GM12872 (cell line): ENCODE data around the gene CAMP.

Experiments
- TF ChIP-seq, protein P1 (sequence below): IDR thresholded peaks from 3 replicates; pipeline ENCODE4 v1.5.1; 2011; ENCODE audit warnings: low read depth, mild to moderate bottlenecking, low read length, moderate library complexity; ENCODE audit not compliant: insufficient read depth

Gene CAMP

DNA sequence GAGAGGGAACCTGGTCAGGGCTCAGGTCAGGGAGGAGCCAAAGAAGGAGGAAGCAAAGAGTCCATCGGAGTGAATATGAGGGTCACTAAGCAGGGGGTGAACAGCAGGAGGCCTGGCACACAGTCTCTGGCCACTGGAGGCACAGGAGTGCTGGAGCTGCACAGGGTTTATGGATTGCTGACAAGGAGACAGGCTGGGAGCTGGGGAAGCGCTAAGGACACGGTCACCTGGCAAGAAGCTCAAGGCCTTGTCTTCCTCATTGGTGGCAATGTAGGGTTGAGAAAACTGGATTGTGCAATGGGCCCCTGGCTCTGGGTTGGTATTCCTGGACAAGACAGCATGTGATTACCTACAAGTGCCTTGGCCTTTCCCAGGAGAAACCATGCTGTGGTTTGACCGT, 5.8 kb upstream of the CAMP start:
- TF ChIP-seq, protein P1, sequence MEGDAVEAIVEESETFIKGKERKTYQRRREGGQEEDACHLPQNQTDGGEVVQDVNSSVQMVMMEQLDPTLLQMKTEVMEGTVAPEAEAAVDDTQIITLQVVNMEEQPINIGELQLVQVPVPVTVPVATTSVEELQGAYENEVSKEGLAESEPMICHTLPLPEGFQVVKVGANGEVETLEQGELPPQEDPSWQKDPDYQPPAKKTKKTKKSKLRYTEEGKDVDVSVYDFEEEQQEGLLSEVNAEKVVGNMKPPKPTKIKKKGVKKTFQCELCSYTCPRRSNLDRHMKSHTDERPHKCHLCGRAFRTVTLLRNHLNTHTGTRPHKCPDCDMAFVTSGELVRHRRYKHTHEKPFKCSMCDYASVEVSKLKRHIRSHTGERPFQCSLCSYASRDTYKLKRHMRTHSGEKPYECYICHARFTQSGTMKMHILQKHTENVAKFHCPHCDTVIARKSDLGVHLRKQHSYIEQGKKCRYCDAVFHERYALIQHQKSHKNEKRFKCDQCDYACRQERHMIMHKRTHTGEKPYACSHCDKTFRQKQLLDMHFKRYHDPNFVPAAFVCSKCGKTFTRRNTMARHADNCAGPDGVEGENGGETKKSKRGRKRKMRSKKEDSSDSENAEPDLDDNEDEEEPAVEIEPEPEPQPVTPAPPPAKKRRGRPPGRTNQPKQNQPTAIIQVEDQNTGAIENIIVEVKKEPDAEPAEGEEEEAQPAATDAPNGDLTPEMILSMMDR: no peak

DNA sequence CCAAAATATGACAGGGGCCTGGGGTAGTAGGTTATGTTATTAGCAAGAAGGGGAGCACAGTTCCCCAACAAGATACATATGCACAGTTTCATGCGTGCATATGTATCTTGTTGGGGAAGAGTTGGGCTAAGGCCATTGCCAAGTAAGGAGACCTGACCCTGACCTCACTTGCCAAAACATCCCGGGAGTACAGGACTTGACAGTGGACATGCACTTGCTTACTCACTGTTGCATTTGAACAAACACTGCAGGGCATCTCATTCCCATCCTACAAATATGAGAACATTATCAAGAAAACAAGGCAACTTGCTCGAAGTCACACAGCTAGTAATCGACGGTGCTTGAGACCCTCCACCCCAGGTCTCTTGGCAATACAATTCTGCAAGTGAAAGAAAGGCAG, 4.8 kb upstream of the CAMP start:
- TF ChIP-seq, protein P1: no peak

DNA sequence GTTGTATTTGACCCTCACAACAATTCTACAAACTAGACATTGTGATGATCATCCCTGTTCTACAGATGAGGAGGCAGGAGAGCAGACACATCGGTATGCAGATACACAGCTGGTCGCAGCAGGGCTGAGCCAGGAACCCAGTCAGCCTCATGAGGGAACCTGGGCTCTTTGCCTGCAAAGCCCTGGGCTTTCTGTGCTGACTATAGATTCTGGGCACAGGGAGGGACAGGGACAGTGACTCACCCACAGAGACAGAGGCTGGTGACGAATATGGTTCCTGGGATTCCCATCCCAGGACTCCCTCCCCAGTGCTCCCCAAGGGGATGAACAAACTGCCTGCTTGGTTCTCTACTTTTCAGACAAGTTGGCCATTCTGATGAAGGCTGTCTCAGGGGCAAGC, 3.8 kb upstream of the CAMP start:
- TF ChIP-seq, protein P1: no peak

DNA sequence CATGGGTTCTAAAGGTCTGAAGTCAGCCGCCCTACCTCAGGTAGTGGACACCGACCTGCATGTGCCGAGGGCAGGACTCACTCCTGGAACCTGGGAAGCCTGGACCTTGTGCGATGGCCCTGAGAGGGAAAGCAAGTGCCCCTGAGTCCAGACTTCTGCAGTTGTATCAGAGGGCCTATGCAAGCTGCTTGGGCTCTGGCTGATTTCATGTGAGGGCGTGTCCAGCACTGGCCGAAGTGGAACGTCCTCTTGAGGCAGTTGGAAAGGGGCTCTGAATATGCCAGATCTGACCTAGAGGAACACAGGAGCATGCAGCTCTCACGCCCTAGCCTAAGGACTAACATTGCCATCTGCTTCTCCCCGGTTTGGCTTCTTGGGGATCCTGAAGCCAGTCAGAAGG, 2.5 kb upstream of the CAMP start:
- TF ChIP-seq, protein P1: no peak

DNA sequence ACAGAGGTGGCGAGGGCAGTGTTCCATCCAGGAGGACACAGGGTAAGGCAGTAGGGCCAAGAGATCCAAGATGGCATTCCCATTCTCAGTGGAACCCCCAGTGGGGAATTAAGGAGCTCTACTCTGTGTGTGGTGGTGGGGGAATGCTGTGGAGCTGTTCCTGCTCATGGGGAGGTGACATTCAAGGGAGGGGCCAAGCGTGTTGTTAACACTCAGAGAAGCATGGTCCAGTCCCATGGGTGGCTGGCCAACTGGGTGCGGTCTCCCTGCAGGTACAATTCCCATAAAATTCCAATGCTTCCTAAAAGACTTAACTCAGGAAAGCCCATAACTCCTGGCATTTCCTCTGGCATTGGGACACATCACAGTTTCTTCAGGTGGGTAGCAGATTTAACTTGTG, 2.3 kb downstream of the CAMP start:
- TF ChIP-seq, protein P1: no peak

DNA sequence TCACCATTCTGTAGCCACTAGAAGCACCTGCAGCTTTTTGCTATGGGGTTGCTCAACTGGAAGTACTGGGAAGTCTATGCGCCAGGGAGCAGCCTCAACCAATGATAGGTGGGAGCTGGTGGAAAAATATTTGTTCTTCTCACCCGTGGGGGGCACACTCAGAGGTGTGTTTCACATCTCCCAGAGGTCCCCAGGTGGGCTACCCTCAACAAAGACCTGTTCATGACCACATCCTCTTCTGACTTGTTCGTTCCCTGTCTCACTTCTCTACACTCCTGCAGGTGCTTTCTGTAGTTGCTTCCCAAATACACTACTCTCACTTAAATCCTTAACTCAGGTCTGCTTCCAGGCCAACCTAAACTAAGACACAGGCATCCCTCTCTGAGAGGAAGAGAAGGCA, 3.6 kb downstream of the CAMP start:
- TF ChIP-seq, protein P1: no peak

DNA sequence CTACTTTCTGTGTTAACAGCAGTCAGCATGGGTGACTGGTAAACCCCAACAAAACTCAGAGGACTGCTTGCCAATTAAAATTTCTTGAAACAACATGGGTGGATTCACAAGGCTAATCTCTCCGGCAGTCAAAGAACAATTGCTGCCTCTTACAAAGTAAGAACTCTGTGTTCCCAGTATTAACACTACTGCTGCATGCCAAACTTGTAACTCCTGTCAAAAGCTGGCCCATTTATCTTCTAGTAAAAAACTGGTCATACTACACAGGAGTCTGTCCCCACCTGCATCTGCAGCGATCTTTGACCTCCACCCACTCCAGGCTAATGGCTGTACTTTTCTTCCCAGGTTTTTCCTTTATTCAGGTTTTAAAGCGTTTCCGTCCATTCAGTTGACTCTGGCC, 8.9 kb downstream of the CAMP start:
- TF ChIP-seq, protein P1: no peak

DNA sequence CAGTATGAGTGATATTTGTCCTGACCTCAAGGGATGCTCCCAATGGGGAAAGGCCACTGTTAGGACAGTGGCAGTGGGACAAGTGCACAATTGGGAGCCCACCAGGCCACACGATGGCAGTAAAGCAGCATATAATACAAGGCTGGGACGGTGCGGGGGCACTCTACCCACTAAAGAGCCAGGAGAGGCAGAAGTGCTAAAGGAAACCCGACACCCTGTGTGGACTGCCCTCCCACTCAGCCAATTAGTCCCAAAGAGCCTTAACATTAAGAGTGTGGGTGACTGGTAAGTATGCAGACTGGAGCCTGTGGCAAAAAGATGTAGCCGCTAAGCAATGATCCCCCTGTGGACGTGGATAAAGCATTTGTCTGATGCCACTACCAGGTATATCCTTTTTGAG, 9.4 kb downstream of the CAMP start:
- TF ChIP-seq, protein P1: peak; percentile 65
